Gastroesophageal sphincter (tissue), 3 donors: ENCODE data around the gene CFDP1.

Source experiments
- CTCF ChIP-seq, 4 experiments: fragments of 200-600 bp in 2 of 4; fragments of 450-650 bp in 2 of 4; sonication (generic) in 1 of 4; IDR thresholded peaks; one replicate each; pipeline ENCODE4 v1.5.1; 2017 to 2019; ENCODE audit warnings: antibody characterized with exemption in 4 of 4, mild to moderate bottlenecking in 2 of 4, moderate library complexity in 2 of 4
- EP300 ChIP-seq: sonication (generic); formaldehyde crosslinking; IDR thresholded peaks from one replicate; pipeline ENCODE4 v1.6.1; 2017; ENCODE audit warnings: antibody characterized with exemption, mild to moderate bottlenecking
- POLR2A ChIP-seq, 2 donors: fragments of 450-650 bp; IDR thresholded peaks; one replicate each; pipeline ENCODE4 v1.6.1; 2017; ENCODE audit warnings: antibody characterized with exemption in 2 of 2, mild to moderate bottlenecking in 2 of 2, moderate library complexity in 1 of 2
- POLR2AphosphoS5 ChIP-seq: sonication (generic); formaldehyde crosslinking; IDR thresholded peaks from one replicate; pipeline ENCODE4 v1.6.1; 2017; ENCODE audit warnings: antibody characterized with exemption

DNA sequence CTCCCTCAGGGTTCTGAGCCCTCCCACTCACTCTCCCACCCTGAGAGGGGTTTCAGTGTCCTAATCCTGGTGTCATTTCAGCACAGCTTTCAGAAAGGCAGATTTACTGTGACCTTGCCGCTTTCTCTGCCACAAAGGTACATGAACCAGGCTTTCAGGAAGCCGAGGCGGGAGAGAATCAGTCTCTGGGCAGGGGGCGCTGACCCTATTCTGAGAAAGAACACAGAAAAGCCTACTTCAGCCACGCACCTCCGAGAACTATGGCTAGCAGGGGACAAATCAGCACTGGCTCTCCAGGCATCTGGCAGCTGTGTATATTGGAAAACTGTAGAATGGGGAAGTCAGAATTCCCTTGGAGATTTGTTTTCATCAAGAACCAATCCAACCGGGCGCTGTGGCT lies 124.1 kb downstream of the CFDP1 start:
- TF ChIP-seq POLR2AphosphoS5: no peak
- no peak for TF ChIP-seq POLR2A (IDR thresholded peaks at IDR 0.05)
- TF ChIP-seq CTCF (IDR thresholded peaks at IDR 0.05): no peak
- no peak for TF ChIP-seq EP300
